CD4-positive, alpha-beta T cell treated with Interleukin-6 for 4 hours (primary cell): Measurements from ENCODE around the gene EPDR1.

Experiments
- DNase-seq: peaks from one replicate; pipeline ENCODE4 v3.0.0-alpha.2; 2020; ENCODE audit warnings: mixed read lengths

The EPDR1 gene

DNA sequence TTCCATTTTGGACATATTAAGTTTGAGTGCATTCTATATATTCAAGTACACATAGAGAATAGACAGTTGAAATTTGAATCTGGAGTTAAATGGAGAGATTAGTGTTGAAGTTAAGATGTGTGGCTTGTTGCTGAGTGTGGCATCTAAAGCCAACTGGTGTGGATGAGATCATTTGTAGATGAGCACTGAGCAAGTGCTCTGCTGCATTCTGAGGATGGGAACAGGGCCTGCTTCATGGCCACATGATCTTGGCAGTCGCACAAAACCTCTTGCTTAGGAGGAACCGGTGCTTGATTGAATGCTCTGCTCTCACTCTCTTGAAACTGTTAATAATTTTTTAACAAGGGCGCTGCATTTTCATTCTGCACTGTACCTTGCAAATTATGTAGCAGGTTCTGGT, 62.0 kb downstream of the EPDR1 start:
- no peak for DNase-seq

GRCh38 chr7:37984750-37985390, 64.4 kb downstream of the EPDR1 start:
- DNase-seq = no peak

DNA sequence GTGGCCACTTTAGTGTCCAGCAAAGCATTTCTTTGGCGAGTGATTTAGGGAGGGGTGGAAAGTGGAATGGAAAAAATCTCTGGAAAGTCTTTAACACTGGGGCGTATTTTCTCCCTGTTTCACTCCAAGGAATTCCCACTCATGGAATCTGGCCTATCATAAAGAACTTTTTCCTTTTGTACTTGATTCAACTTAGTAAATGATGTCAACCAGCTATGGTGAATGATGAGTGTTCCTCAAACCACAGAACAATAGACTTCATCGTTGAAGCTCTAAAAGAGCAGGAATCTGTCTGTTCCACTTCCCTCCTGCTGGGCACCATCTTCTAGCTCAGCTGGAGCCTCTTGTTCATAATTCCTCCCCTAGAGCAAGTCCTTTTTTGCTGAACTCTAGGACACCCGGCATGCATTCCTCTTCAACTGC, 66.5 kb downstream of the EPDR1 start:
- no peak for DNase-seq

DNA sequence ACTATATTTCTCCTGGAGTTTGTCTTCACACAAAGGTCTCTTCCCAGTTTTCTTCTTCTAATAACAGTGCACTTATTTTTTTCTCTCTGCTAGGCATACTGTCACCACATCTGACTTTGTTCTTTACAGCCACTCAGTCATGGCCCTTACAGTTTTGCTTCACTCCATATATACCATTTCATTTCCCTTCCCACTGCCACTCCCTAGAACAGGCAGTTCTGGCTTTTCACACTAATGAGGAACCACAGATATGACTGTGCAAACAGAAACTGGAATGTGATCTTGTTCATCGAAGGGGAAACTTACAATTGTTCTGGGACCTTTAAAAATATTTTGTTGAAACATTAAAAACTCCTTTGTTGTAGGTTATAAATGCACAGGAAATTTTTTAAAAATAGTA, 67.3 kb downstream of the EPDR1 start:
- DNase-seq = no peak

DNA sequence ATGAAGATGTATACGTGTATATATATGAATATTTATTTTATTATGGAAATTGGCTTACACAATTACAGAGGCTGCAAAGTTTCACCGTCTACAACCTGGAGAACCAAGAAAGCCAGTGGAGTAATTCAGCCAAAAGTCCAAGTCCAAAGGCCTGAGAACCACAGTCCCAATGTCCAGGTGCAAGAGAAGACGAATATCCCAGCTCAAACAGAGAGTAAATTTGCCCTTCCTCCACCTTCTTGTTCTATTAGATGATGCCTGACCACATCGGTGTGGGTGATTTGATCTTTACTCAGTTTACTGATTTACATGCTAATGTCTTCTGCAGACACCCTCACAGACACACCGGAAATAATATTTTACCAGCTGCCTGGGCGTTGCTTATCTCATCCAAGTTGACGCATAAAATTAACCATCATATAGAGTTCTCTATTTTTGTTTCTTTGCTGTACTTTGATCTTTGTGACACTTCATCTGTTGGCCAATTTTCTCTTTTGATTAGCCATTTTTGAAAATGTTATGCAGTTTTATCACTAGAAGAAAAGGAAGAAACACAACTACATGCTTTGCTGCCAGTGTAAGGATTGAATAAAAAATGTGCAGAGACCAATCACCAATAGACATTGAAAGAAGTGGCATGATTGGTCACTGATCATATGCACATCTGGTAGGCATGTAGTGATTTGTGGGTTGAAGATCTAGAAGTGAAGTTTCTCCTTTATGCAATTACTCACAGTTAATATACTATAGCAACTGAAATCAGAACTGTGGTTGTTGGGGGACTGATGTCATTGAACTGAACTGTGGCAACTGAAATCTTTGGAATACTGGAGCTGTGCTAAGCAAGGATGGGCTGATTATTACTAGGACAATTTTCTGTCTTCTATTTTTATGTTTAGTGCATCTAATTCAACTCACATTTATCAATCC, 68.5 kb downstream of the EPDR1 start:
- no peak for DNase-seq

DNA sequence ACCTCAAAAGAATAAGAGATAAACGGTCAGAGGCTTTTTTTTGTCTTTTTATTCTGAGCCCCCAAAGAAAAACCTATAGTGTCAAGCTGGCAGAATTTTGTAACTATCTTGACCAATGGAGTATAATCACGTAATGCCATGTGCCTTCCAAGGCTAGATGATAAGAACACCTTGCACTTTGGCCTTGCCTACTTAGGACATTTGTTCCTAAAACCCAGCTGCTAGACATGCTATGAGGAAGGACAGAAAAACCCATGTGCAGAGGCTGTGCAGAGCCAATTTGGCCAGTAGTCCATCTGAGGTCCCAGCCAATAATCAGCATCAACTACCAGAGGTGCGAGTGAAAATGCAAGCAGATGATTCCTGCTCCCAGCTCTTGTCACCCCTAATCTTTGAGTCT, 69.9 kb downstream of the EPDR1 start:
- DNase-seq = no peak

- DNase-seq = no peak
Measured at GRCh38 chr7:37993060-37993501, 72.6 kb downstream of the EPDR1 start.

DNA sequence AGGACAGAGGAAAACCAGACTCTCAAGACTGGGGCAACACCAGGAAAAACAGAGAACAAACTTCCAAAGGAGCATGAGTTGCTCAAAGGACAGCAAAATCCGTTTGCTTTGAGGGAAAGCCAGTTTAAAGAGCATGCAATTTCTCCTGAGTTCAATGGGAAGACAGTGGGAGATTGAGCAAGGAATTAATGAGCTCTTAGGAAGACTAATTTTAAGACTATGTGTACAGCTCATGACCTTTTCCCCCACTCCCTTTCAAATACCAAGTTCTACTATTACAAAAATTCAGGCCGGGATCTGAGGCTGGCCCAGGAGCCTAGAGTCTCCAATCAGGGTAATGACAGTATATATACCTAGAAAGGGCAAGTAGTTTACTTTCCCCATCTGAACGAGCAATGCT, 79.2 kb downstream of the EPDR1 start:
- no peak for DNase-seq

DNA sequence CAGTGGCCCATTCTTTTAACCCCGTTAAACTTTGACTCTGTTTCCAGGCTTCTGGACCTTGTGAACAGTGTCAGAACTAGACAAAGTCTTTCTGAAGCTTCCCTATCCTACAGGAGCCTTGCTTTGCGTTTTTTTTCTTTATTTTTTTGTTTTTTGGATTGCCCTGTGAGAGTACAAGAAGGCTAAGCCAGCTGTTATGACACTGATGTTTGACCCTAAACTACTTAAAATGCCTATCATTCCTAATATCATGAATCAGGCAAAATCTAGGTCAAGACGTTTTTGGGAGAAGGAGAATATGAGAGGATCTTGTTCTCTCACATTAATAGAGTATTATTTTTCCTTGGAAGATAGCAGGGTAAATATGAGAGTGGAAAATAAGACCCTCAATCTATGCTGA, 79.8 kb downstream of the EPDR1 start:
- DNase-seq = no peak
